ENCODE data around the gene FLT3LG.

The FLT3LG gene

GRCh38 chr19:49520705-49521319 is 46.8 kb downstream of the FLT3LG start:
- DNase-seq: no peak

GRCh38 chr19:49524812-49525455 is 50.9 kb downstream of the FLT3LG start:
- DNase-seq: no peak

GRCh38 chr19:49528211-49528771 is 54.3 kb downstream of the FLT3LG start:
- no peak for DNase-seq

GRCh38 chr19:49530708-49531107 is 56.7 kb downstream of the FLT3LG start:
- DNase-seq: no peak

- DNase-seq: no peak
These were observed 59.8 kb downstream of the FLT3LG start for GRCh38 chr19:49533551-49534488.

- no peak for DNase-seq
These were observed 60.8 kb downstream of the FLT3LG start for GRCh38 chr19:49534632-49535385.

Data from NCI-H2081 treated with DMSO at 0.1 percent for 48 hours (cell line).